ENCODE results near the gene IGHMBP2. TPM values are rescaled to one million over a fixed set of nuclear protein-coding genes. Genes with fewer than 3 reads are reported as not detected.

IGHMBP2 gene
- total RNA-seq, 1 experiment from 2014 or later: 27.0 TPM

DNA sequence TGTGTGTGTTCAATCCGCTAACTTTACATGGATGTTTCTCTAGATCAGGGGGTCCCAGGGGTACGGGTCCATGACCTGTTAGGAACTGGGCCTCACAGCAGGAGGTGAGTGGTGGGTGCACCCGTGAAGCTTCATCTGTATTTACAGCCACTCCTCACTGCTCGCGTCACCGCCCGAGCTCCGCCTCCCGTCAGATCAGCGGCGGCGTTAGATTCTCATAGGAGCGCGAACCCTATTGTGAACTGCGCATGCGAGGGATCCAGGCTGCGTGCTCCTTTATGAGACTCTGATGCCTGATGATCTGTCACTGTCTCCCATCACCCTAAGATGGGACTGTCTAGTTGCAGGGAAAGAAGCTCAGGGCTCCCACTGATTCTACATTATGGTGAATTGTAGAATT lies 45.2 kb downstream of the IGHMBP2 start:
- Histone ChIP-seq H3K4me3 (no peak overlapping the region), H3K79me2 (ENCODE audit: low read depth) (no peaks in the 10 kb centered on the region), H3K9me2 (ENCODE audit: insufficient read depth) (no peaks in the 10 kb centered on the region), H3K4me2 (no peak overlapping the region), H3K27ac (no peak overlapping the region), H3K9me3 (ENCODE audit: insufficient read depth, low read depth) (no peaks in the 10 kb centered on the region), H3K4me1 (replicated peaks; ENCODE audit: insufficient read depth) (no peaks in the 10 kb centered on the region), H3F3A (ENCODE audit: insufficient read depth, low read depth) (no peaks in the 10 kb centered on the region), H3K27me3 (ENCODE audit: insufficient read depth, low read depth) (no peaks in the 10 kb centered on the region), H4K20me1 (ENCODE audit: insufficient read depth) (no peaks in the 10 kb centered on the region), H2AFZ (no peak overlapping the region), H3K36me3 (ENCODE audit: low read depth) (no peaks in the 10 kb centered on the region)
- no peak for DNase-seq
- BruUV-seq (replicated peaks): no TSS peak
- ChIA-PET CTCF (no interaction called here), POLR2A (ENCODE audit: unreplicated experiment) (no interaction called here)
- TF ChIP-seq EZH2 (IDR thresholded peaks at IDR 0.05; ENCODE audit: low read depth): no peak
- TF ChIP-seq, protein P1, sequence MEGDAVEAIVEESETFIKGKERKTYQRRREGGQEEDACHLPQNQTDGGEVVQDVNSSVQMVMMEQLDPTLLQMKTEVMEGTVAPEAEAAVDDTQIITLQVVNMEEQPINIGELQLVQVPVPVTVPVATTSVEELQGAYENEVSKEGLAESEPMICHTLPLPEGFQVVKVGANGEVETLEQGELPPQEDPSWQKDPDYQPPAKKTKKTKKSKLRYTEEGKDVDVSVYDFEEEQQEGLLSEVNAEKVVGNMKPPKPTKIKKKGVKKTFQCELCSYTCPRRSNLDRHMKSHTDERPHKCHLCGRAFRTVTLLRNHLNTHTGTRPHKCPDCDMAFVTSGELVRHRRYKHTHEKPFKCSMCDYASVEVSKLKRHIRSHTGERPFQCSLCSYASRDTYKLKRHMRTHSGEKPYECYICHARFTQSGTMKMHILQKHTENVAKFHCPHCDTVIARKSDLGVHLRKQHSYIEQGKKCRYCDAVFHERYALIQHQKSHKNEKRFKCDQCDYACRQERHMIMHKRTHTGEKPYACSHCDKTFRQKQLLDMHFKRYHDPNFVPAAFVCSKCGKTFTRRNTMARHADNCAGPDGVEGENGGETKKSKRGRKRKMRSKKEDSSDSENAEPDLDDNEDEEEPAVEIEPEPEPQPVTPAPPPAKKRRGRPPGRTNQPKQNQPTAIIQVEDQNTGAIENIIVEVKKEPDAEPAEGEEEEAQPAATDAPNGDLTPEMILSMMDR (conservative IDR thresholded peaks at IDR 0.05): no peak
- intact Hi-C loops (cut with micrococcal nuclease; ENCODE audit: unreplicated experiment): no loop called here

DNA sequence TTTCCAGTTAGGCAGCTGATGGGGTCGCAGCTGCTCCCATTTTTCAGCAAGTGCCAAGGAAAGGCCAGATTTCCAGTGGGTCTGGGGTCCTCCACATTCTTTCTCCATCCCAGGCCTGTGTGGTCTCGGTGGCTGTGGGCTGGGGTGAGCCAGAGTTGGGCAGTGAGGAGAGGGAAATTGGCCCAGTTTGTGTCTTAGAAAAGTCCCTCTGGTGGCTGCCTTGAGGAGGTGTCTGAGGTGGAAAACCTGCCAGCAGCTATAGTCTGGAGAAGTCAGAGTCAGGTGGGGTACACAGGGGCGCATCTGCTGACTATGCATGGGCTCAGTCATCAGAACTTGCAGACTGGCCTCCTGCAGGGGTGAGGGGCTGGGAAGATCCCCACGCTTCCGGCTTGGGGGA lies 46.6 kb downstream of the IGHMBP2 start:
- no peak overlapping the region for H3K27ac ChIP-seq
- peak; percentile 21 to 49 for DNase-seq
- CTCF ChIA-PET: no interaction called here

DNA sequence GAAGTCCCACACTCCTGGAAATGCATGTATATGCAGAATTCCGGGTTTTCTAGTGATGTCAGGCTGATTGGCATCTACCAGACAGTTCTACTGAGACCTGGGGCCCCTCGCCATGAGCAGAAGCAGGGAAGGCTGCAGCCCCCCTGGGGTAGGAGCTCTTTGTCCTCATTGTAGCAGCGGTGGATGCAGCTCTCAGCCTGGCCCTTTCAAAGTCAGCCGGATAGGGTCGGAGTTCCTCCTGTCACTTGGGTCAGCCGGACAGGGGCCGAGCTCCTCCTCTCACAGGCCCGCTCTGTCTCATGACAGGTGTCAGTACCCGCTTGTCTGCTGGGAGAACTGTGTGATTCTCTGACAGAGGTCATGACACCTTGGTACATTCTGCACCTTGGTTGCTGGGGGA lies 47.1 kb downstream of the IGHMBP2 start:
- Histone ChIP-seq H3K9me3 (ENCODE audit: insufficient read depth, low read depth) (no peaks in the 10 kb centered on the region), H3K9me2 (ENCODE audit: insufficient read depth) (no peaks in the 10 kb centered on the region), H3K27me3 (ENCODE audit: insufficient read depth, low read depth) (no peaks in the 10 kb centered on the region), H3K36me3 (ENCODE audit: low read depth) (no peaks in the 10 kb centered on the region), H3F3A (ENCODE audit: insufficient read depth, low read depth) (no peaks in the 10 kb centered on the region), H3K79me2 (ENCODE audit: low read depth) (no peaks in the 10 kb centered on the region), H3K4me2 (no peak overlapping the region), H4K20me1 (ENCODE audit: insufficient read depth) (no peaks in the 10 kb centered on the region), H2AFZ (no peak overlapping the region), H3K4me3 (no peak overlapping the region), H3K27ac (no peak overlapping the region), H3K4me1 (replicated peaks; ENCODE audit: insufficient read depth) (no peaks in the 10 kb centered on the region)
- DNase-seq: no peak
- TF ChIP-seq, protein P1 (conservative IDR thresholded peaks at IDR 0.05): no peak
- no peak for TF ChIP-seq EZH2 (IDR thresholded peaks at IDR 0.05; ENCODE audit: low read depth)
- no TSS peak for BruUV-seq (replicated peaks)
- intact Hi-C loops (cut with micrococcal nuclease; ENCODE audit: unreplicated experiment): loop anchor here (5.0 kb wide), 1 partner anchor 92 kb away; no protein-coding TSS in a partner anchor
- ChIA-PET CTCF (no interaction called here), POLR2A (ENCODE audit: unreplicated experiment) (no interaction called here)

More for the DNA sequence above, 46.6 kb downstream of the IGHMBP2 start:
- BruUV-seq (replicated peaks): no TSS peak
- Histone ChIP-seq H3K27me3 (ENCODE audit: insufficient read depth, low read depth) (no peaks in the 10 kb centered on the region), H3K9me2 (ENCODE audit: insufficient read depth) (no peaks in the 10 kb centered on the region), H3K4me2 (no peak overlapping the region), H3K36me3 (ENCODE audit: low read depth) (no peaks in the 10 kb centered on the region), H3K4me1 (replicated peaks; ENCODE audit: insufficient read depth) (no peaks in the 10 kb centered on the region), H3K79me2 (ENCODE audit: low read depth) (no peaks in the 10 kb centered on the region), H3K9me3 (ENCODE audit: insufficient read depth, low read depth) (no peaks in the 10 kb centered on the region), H2AFZ (no peak overlapping the region), H4K20me1 (ENCODE audit: insufficient read depth) (no peaks in the 10 kb centered on the region), H3K4me3 (no peak overlapping the region), H3F3A (ENCODE audit: insufficient read depth, low read depth) (no peaks in the 10 kb centered on the region)
- POLR2A ChIA-PET (ENCODE audit: unreplicated experiment): interaction anchor here (0.6 to 0.7 kb wide), 2 partner anchors 79 to 98 kb away, joined by 3 to 9 read pairs; no protein-coding TSS in a partner anchor
- no peak for TF ChIP-seq EZH2 (IDR thresholded peaks at IDR 0.05; ENCODE audit: low read depth)
- TF ChIP-seq, protein P1 (conservative IDR thresholded peaks at IDR 0.05): peak; percentile 73
- intact Hi-C loops (cut with micrococcal nuclease; ENCODE audit: unreplicated experiment): loop anchor here (5.0 kb wide), 1 partner anchor 92 kb away; no protein-coding TSS in a partner anchor
